HCT116 (cell line): ENCODE measurements around the gene ADAT3.

Experiments used
- EGR1 ChIP-seq: IDR thresholded peaks from 2 replicates; pipeline ENCODE4 v1.6.1; 2012; ENCODE audit warnings: low read depth
- JUND ChIP-seq: IDR thresholded peaks from 2 replicates; pipeline ENCODE4 v1.6.1; 2012
- POLR2AphosphoS5 ChIP-seq: IDR thresholded peaks from 2 replicates; pipeline ENCODE4 v1.6.1; 2011; ENCODE audit warnings: mild to moderate bottlenecking, low read depth, low read length, moderate library complexity
- SIN3A ChIP-seq: IDR thresholded peaks from 2 replicates; pipeline ENCODE4 v1.6.1; 2012; ENCODE audit warnings: low read depth
- SP1 ChIP-seq: IDR thresholded peaks from 2 replicates; pipeline ENCODE4 v1.6.1; 2012; ENCODE audit warnings: low read depth
- TCF7L2 ChIP-seq: IDR thresholded peaks from 2 replicates; pipeline ENCODE4 v1.7.0; 2011; ENCODE audit warnings: borderline replicate concordance, inconsistent platforms; ENCODE audit not compliant: insufficient read depth, insufficient read length; ENCODE audit errors: extremely low read depth
- YY1 ChIP-seq: IDR thresholded peaks from 2 replicates; pipeline ENCODE4 v1.6.1; 2011; ENCODE audit warnings: low read length, low read depth, moderate library complexity, mild to moderate bottlenecking; ENCODE audit not compliant: insufficient replicate concordance; ENCODE audit errors: extremely low read depth
- TF ChIP-seq, protein P1 (sequence below), 3 experiments: fragments of 200-600 bp in 1 of 3; sonication (generic) in 1 of 3; IDR thresholded peaks in 2 of 3; conservative IDR thresholded peaks in 1 of 3; 2 replicates each; pipeline ENCODE4 v1.5.1; 2012 to 2017; ENCODE audit warnings: low read depth in 2 of 3, low read length in 2 of 3, antibody characterized with exemption in 1 of 3, borderline replicate concordance in 1 of 3, control low read depth in 1 of 3, mild to moderate bottlenecking in 1 of 3, mixed read lengths in 1 of 3, mixed run types in 1 of 3, moderate library complexity in 1 of 3; ENCODE audit not compliant: insufficient read depth in 1 of 3
- TF ChIP-seq, protein P2 (sequence below): IDR thresholded peaks from 2 replicates; pipeline ENCODE4 v1.6.1; 2012; ENCODE audit warnings: low read depth
- TF ChIP-seq, protein P3 (sequence below): IDR thresholded peaks from 2 replicates; pipeline ENCODE4 v1.6.1; 2012

DNA sequence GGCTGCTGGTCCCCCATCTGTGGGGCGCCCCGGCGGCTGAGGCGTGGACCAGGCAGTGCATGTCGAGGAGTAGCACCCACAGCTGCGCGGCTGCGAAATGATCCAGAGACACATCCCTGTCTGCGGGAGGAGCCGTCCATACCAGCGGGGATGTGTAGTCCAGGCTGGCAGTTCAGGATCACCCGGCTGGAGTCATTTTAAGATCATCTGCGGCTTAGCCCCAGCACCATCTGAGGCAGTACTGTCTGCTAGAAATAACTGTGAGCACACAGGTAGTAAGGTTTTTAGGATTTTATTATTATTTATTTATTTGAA lies 3.1 kb downstream of the ADAT3 start:
- TF ChIP-seq, protein P1, sequence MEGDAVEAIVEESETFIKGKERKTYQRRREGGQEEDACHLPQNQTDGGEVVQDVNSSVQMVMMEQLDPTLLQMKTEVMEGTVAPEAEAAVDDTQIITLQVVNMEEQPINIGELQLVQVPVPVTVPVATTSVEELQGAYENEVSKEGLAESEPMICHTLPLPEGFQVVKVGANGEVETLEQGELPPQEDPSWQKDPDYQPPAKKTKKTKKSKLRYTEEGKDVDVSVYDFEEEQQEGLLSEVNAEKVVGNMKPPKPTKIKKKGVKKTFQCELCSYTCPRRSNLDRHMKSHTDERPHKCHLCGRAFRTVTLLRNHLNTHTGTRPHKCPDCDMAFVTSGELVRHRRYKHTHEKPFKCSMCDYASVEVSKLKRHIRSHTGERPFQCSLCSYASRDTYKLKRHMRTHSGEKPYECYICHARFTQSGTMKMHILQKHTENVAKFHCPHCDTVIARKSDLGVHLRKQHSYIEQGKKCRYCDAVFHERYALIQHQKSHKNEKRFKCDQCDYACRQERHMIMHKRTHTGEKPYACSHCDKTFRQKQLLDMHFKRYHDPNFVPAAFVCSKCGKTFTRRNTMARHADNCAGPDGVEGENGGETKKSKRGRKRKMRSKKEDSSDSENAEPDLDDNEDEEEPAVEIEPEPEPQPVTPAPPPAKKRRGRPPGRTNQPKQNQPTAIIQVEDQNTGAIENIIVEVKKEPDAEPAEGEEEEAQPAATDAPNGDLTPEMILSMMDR (IDR thresholded peaks at IDR 0.05 in 2 of 3, conservative IDR thresholded peaks at IDR 0.05 in 1 of 3; ENCODE audit: borderline replicate concordance in 1 of 3, insufficient read depth in 1 of 3, low read depth in 2 of 3, low read length in 2 of 3), result no peak
- TF ChIP-seq, protein P2, sequence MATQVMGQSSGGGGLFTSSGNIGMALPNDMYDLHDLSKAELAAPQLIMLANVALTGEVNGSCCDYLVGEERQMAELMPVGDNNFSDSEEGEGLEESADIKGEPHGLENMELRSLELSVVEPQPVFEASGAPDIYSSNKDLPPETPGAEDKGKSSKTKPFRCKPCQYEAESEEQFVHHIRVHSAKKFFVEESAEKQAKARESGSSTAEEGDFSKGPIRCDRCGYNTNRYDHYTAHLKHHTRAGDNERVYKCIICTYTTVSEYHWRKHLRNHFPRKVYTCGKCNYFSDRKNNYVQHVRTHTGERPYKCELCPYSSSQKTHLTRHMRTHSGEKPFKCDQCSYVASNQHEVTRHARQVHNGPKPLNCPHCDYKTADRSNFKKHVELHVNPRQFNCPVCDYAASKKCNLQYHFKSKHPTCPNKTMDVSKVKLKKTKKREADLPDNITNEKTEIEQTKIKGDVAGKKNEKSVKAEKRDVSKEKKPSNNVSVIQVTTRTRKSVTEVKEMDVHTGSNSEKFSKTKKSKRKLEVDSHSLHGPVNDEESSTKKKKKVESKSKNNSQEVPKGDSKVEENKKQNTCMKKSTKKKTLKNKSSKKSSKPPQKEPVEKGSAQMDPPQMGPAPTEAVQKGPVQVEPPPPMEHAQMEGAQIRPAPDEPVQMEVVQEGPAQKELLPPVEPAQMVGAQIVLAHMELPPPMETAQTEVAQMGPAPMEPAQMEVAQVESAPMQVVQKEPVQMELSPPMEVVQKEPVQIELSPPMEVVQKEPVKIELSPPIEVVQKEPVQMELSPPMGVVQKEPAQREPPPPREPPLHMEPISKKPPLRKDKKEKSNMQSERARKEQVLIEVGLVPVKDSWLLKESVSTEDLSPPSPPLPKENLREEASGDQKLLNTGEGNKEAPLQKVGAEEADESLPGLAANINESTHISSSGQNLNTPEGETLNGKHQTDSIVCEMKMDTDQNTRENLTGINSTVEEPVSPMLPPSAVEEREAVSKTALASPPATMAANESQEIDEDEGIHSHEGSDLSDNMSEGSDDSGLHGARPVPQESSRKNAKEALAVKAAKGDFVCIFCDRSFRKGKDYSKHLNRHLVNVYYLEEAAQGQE, result no peak
- TF ChIP-seq JUND, result no peak
- no peak for TF ChIP-seq EGR1
- no peak for TF ChIP-seq POLR2AphosphoS5
- TF ChIP-seq, protein P3, sequence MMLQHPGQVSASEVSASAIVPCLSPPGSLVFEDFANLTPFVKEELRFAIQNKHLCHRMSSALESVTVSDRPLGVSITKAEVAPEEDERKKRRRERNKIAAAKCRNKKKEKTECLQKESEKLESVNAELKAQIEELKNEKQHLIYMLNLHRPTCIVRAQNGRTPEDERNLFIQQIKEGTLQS, result no peak
- no peak for TF ChIP-seq TCF7L2
- no peak for TF ChIP-seq YY1
- no peak for TF ChIP-seq SIN3A
- TF ChIP-seq SP1, result no peak
